Measurements from ENCODE around the gene ADPRH.
A peak's percentile ranks its signal among the peaks of the same experiment; 100 is the strongest.
"Not testable (repeated sequence)": the region's sequence is repeated elsewhere in the genome, so short reads cannot be mapped to it uniquely, and the experiment has no call there.

ADPRH gene

DNA sequence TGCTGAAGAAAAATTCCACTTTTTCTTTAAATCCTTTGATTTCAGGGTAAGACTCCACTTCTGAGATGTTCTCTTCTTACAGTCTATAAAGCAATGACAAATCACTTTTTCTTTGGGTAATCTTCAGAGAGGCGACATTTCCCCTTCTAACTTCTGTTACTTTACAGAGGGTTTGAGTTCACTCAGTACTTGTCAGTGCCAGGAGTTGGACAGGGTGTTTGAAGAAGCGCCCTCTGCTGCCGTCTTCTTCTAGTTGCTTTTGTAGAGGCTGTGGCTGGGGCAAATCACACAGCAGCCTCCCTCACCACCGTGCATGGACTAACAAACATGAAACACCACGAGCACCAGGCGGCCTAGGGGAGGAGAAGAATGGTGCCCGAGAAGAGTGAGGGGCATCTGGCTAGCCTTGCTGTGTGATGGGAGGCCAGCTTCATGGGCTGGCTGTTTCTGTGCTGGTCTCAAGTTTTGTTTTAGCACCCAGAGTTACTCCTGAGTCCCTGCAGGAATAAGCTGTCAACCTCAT, 19.8 kb upstream of the ADPRH start, which contains the start of gene CD80:
Gene CD80 (minus strand): TSS at position 174 of the 523 bp plus-strand sequence. CDS start 1,886 bp downstream, outside the sequence.
- DNase-seq (ENCODE audit: low read depth): peak; percentile 50

DNA sequence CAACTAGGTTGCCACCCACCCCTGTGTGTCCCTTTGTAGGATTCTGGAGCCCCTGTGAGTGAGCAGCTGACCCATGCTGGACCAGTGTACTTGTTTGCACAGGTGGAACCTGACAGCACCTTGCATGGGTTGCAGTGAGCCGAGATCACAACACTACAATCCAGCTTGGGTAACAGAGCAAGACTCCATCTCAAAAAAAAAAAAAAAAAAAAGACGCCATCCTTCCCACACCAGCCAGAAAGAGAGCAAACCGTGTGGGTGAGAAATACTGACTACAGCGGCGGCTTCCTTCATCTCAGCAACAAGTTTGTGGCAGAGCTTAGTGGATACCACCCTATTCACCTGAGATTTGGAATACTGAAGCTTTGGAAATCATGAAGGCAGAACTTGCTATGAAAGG, 19.1 kb upstream of the ADPRH start:
- DNase-seq (ENCODE audit: low read depth): no peak

DNA sequence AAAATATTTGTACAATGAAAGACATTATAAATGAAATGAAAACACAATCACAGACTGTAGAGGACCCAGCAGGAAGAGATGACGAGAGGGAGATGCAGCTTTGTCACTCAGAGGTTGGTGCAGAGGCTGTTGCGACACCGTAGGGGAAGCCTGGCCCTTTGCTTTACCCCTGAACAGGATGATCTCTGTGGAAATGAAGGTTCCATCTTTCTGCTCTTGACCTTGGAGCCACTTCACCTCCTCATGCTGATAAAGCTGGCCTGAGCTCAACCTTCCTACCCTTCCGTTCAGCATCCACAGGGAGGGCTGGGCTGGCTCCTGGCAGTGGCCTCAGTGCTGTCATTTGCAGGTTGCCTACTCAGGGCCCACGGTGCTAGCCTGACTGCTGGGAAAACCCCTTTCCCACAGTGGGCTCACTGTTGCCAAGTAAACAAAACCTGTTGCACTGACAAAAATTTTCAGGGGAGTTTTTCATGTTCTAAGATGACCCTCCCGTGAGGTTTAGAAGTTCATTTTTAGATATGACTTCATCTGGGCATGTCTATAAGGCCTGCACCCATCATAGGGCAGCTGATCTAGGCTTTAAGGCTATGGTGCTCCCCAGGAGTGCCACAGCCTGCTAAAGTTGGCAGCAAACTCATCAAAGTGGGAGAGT, 16.9 kb upstream of the ADPRH start:
- peak; percentile 7 for DNase-seq (ENCODE audit: low read depth)

DNA sequence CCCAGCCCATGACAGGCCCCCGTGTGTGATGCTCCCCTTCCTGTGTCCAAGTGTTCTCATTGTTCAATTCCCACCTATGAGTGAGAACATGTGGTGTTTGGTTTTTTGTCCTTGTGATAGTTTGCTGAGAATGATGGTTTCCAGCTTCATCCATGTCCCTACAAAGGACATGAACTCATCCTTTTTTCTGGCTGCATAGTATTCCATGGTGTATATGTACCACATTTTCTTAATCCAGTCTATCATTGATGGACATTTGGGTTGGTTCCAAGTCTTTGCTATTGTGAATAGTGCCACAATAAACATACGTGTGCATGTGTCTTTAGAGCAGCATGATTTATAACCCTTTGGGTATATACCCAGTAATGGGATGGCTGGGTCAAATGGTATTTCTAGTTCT, 16.0 kb upstream of the ADPRH start:
- not testable (repeated sequence) for DNase-seq (ENCODE audit: low read depth)

DNA sequence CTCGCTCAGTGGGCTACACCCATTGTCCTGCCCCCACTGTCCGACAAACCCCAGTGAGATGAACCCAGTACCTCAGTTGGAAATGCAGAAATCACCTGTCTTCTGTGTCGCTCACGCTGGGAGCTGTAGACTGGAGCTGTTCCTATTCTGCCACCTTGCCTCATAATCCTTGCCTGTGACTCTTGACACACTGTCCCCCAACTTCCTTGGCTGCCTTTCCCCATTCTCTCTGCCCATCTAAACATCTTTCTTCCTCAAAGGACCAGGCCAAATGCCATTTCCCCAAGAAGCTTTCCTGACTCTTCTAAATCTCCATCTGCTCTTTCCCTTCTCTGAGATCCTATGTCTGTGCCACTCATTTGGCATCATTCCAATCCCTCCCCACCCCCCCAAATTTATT, 10.1 kb upstream of the ADPRH start:
- DNase-seq (ENCODE audit: low read depth): no peak

DNA sequence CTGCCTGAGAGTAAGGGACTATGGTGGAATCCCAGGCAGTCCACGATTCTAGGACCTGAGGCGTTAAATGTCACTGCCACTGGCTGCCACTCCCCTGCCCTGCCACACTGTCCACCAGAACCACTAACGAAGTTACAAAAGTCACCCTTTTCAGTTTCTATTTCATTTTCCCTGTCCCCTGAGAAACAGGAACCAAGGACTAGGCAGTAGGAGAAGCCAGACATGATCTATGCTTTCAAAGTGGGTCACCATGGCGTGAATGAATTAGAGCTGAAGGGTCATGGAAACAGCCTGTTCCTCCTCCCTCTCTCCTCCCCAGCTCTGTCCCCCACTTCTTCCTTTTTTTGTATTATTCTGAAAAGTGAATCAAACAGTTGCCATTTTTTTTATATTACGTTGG, 9.1 kb upstream of the ADPRH start:
- DNase-seq (ENCODE audit: low read depth): no peak

DNA sequence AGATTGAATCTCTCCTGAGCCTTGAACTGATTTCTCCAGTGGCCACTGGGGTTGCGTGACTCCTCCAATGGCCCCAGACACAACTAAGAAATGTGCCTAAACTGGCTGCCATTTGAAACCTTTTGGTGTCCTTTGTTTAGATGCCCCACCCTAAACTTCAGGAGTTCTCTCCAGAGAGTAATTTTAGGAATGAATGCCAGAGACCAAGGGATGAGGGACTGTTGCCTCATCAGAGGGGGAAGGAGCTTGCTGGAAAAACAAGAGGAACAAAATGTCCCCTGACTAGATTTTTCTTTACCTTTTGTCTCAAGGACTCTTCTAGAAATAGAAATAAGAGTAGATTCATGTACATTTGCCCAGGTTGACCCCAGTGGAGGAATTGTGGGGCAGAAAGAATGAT, 8.1 kb upstream of the ADPRH start:
- no peak for DNase-seq (ENCODE audit: low read depth)

DNA sequence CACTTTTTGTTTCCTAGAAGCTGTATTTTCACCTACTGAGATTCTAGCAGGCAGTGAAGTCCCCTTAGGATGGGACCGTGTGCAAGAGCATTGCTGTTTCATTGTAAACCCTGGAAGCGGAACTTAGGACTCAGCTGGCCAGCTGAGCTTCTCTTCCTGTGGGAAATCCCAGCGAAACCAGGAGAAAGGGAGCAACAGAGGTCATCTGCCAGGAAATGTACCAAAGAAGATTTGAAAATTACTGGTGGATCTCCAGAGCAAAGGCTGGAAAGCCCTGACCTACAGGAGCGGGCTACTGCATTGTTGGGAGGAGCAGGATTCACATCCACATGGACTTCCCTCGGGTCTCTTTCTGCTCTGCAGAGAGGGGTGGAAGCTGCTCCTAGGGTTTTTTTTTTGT, 7.6 kb upstream of the ADPRH start:
- DNase-seq (ENCODE audit: low read depth): no peak

DNA sequence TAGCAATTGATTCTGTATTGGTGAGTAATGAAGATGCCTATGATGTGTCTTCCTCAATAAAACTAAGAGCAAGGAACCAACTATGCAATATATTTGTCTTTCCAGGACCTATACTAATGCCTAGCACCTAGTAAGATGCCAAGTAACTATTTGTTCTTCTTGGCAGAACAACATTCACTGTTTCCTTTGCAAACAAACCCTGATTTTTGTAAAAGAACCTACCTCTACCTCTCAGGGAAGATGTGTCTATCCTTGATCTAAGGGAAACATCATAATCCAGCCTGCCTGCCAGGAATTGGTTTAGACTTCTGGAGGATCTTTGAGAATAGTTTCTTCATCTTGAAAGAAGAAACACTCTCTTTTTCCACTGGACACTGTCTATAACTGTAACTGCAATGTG, 3.8 kb upstream of the ADPRH start:
- DNase-seq (ENCODE audit: low read depth): no peak

DNA sequence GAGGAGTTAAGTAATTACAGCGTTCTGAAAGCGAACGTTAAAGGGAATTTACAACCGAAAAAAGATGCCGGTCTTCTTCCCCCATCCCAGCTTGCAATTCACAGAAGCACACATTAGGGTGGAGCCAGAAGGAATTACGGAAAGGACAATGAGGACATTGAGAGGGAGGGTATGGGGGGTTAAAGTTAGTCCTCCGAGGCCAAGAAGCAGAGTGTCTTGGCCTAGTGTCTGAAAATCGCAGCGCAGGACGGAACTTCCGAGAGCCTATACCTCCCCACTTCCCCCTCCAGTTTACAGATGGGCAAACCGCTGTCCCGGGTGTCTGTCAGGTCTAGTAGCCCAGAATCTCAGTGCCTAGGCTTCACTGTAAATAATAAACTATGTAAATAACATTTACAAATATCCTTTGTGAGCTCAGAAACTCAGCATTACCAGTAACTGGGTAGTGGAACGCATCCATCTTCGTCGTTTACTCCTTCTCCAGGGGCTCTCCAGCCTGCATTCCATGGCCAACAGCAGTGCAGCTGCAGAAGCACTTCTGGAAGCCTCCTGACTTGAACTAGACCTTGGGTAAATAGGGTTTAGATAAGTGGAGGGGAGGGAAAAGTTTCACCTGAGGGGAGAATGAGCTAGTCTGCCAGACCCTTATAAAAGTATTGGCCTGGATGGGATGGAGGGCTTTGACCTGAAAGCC, 922 bp downstream of the ADPRH start:
- DNase-seq (ENCODE audit: low read depth): no peak

DNA sequence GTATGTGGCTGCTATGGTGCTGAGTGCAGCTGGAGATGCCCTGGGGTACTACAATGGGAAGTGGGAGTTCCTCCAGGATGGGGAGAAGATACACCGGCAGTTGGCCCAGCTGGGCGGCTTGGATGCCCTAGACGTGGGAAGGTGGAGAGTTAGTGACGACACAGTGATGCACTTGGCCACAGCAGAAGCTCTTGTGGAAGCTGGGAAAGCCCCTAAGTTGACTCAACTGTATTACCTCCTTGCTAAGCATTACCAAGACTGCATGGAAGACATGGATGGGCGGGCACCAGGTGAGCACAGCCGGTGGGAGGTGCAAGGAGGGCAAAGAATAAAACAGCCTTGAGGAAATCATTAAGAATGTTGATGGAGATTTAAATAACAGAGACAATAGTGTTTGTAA, 2.9 kb downstream of the ADPRH start:
- peak; percentile 18 for DNase-seq (ENCODE audit: low read depth)

DNA sequence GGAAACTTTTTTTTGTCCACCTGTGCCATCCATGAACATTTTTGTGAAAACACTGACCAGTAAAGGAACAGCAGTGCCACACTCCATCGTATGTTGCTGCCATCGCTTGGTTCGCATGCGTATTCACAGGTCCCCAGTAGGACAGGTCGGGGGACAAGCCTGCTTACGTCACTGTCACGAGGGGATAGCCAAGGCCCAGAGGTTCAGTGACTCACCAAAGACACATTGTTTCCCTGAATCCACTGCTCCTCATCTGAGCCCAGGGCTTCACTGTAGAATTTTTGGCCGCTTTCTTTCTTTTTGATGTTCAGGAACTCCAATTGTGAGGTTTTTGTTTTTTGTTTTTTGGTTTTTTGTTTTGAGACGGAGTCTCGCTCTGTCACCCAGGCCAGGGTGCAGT, 5.9 kb downstream of the ADPRH start:
- DNase-seq (ENCODE audit: low read depth): no peak

DNA sequence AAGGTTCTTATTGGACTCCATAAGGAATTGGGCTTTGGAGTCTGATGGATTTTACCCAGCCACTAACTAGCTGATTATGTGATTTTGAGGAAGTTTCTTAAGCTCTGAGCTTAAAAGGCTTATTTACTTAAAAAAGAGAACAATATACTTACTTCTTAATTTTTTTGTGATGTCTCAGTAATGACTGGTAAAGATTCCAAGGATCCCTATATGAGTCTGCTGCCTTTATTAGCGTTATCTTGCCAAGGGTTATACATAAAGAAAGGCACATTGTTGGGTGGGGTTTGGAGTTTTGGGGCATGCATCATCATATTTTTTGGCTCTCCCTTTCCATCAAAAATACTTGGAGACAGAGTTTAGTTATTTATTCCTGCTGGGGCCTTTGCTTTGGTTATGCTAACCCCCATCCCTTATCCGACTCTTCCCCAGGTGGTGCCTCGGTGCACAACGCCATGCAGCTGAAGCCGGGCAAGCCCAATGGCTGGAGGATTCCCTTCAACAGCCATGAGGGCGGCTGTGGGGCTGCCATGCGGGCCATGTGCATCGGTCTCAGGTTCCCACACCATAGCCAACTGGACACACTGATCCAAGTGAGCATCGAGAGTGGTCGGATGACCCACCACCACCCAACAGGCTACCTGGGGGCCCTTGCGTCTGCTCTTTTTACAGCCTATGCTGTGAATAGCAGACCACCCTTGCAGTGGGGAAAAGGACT, 6.7 kb downstream of the ADPRH start:
- DNase-seq (ENCODE audit: low read depth): no peak

DNA sequence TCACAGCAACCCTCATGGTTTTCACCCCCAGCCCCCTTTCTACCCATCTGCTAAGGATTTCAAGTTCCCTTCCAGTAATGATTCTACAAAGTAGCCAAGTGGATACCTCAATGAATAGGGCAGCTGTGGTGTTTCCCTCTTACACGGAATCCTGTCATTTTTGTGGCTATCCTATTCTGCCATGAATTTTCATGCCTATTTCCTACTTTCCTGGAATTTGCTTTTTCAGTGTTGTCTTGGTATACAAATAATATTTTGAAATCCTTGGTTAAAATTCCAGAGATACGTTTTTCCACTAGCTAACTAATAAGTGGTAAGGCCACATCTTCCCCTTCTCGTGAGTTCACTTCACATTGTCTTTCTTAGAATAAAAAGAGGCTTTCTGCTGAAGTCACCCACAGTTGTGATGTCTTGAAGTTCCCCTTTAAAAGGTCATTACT, 7.5 kb downstream of the ADPRH start:
- no peak for DNase-seq (ENCODE audit: low read depth)

DNA sequence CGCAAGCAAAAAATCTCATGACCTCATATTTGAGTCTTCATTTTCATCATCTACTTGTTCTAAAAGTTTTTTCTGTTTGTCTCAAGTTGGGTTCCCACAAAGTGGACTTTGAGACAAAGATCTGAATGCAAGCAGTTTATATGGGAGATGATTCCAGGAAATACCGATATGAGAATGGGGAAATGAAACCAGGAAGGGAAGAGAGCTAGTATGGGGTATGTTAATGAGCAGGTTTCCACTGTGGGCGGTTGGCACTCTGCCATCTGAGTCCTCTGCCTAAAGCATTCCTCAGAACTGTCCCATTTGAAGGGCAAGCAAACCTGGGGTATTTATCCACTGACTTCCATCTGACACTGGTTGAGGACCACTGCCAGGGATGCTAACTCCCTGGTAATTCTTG, 8.8 kb downstream of the ADPRH start:
- DNase-seq (ENCODE audit: low read depth): no peak

DNA sequence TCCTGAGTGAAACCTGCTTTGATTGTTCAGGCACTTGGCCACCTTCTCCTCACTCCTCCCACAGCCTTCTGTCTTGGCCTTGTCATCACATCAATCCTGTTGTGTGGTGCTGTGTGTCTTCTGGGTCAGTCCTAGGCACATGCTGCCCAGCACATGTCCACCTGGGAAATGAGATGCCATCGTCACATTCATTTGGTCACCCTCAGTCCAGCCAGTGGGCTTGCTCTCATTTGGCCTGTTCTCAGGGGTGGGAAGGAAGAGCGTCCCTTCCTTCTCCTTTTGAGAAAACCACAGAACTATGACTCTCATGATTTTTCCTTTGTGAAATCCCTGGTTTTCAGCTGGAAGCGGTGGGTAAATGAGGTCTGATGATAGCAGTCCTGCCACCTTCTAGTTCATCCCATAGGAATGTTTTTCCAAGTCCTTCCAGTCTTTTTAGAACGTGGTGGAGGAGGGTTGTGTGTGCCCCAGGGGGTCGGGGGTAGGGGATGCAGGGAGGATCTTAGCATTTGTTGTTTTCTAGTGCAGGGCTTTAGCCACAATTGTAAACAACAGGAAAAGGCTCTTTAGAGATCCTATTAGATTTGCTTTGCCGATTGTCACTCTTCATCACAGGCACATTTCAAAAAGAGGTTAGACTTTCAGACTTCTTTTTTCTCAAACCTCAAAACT, 9.9 kb downstream of the ADPRH start:
- DNase-seq (ENCODE audit: low read depth): no peak

DNA sequence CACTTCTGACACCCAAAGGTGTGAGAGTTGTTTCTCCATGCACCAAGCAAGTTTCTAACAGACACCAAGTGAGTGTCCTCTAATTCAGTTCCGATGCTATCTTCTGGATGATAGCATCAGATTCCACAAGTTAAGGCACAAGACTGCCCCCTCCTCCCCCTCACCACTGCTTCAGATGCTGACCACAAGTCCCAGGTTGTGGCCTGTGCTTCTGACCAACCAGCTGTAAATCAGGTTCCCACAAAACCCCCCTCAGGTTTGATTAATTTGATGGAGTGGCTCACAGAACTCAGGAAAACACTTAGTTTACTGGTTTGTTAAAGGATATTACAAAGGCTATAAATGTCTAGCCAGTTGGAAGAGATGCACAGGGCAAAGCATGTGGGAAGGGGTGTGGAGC, 11.4 kb downstream of the ADPRH start:
- DNase-seq (ENCODE audit: low read depth): no peak

DNA sequence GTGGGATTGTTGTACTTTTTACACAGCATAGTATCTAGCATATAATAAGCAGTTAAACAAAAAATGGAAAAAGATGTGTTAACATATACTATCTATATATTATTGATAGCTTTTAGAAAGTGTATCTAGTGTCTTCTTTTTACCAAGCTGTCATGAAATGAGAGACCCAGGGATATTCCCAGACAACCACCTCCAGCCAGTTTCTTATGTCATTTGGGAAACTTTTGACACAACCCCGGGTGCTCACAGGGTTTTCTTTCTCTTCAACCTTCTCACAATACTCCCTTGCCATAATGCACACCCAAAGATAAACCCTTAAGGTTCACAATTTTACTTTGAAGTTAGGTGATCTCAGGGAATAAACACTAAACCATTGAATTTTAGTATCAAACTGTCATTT, 13.6 kb downstream of the ADPRH start:
- DNase-seq (ENCODE audit: low read depth): no peak

DNA sequence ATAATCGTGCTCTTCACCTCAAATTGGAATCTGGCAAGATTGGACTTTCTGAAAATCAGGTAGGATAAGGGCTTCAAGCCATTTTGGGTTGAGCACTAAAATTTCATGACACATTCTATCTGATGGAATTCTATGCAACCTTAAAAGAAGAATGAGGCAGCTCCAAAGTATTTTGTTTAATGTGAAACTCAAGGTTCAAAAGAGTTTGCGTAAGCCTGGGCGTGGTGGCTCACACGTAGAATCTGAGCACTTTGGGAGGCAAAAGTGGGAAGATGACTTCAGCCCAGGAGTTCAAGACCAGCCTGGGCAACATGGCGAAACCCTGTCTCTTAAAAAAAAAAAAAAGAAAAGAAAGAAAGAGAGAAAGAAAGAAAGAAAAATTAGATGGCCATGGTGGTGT, 14.8 kb downstream of the ADPRH start:
- no peak for DNase-seq (ENCODE audit: low read depth)

DNA sequence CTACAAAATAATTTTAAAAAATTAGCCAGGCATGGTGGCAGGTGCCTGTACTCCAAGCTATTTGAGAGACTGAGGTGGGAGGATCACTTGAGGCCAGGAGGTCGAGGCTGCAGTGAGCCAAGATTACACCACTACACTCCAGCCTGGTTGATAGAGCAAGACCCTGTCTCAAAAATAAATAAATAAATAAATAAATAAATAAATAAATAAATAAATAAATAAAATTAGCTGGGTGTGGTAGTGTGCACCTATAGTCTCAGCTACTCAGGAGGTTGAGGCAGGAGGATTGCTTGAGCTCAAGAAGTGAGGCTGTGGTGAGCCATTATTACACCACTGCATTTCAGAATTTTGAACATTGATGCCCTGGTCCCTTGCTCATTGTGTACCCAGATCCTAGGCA, 15.6 kb downstream of the ADPRH start:
- not testable (repeated sequence) for DNase-seq (ENCODE audit: low read depth)

DNA sequence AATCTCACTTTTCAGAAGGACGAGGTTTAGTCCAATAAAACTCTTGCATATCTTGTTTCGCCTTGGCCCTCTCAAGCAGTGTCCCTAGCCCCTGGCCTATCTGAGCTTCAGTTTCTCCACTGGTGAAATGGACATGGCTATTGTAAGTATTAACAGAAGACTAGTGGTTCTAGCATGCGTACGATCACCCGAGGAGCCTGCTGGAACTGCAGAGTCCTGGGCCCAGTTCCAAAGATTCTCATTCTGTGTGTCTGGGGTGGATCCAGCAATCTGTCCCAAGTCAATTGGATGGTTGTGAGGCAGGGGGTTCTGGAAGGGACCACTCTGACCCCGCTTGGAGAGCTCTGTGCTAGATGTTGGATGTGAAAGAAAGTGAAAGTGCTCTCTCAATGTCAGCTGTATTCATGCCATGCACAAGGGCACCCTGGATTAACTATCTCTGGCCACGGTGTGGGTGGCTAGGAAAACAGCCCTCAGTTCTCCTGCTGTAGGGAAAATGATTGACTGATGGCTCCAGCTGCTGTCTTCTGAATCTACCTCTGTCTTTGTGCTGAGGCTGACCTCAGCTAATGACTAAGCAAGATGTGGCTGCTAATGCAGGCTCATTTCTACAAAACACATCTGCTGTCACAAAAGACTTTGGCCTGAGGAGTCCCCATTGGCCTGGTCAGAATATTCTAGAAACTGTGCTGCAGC, 16.5 kb downstream of the ADPRH start:
- DNase-seq (ENCODE audit: low read depth): no peak

DNA sequence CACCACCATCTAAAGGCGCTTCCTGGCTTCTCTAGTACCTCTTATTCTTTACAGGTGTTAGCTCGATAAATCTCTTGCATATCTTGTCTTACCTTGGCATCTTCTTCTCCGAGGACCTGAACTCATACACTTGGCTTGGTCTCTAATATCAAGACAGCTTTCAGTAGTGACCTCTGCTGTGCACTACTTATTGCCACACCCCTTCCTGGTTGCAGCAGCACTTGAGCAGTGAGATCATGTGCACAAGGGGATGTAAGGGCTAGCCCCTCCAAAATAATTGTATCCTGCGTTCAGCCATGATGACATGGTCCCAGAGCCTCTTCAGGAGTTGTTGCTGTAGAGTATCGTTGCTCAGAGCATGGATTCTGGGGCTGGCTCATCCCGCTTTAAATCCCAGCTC, 17.1 kb downstream of the ADPRH start:
- no peak for DNase-seq (ENCODE audit: low read depth)

All from activated T-cell treated with anti-CD3 and anti-CD28 coated beads for 48 hours (primary cell).